RWPE2 (cell line): ENCODE measurements around the gene KRTAP10-9.

Source experiments
- ATAC-seq: fragments of 200-7000 bp; cut with Tn5 transposase; 3 replicates; pipeline ENCODE4 v1.9.1; 2021; ENCODE audit warnings: low read depth
- DNase-seq: peaks from one replicate; pipeline ENCODE4 v3.0.0-alpha.2; 2020; ENCODE audit warnings: low spot score
- H3K27ac ChIP-seq: fragments of 450-650 bp; 2 replicates; pipeline ENCODE4 v1.5.1; 2017; ENCODE audit warnings: mild to moderate bottlenecking; ENCODE audit not compliant: poor library complexity, severe bottlenecking
- H3K27me3 ChIP-seq: fragments of 250-450 bp; sonication (Bioruptor Pico); 2 replicates; pipeline ENCODE4 v1.5.1; 2021; ENCODE audit warnings: mild to moderate bottlenecking, moderate library complexity; ENCODE audit not compliant: insufficient read depth, poor library complexity, severe bottlenecking
- H3K36me3 ChIP-seq: fragments of 250-450 bp; sonication (Bioruptor Pico); 2 replicates; pipeline ENCODE4 v1.5.1; 2020; ENCODE audit warnings: low read depth, mild to moderate bottlenecking, moderate library complexity
- H3K4me1 ChIP-seq: fragments of 250-450 bp; sonication (Bioruptor Pico); 2 replicates; pipeline ENCODE4 v1.5.1; 2021; ENCODE audit warnings: mild to moderate bottlenecking, moderate library complexity; ENCODE audit not compliant: insufficient read depth, poor library complexity, severe bottlenecking
- H3K4me3 ChIP-seq: fragments of 250-450 bp; sonication (Bioruptor Pico); 2 replicates; pipeline ENCODE4 v1.5.1; 2021; ENCODE audit warnings: mild to moderate bottlenecking, moderate library complexity; ENCODE audit not compliant: severe bottlenecking
- H3K9me3 ChIP-seq: fragments of 250-450 bp; sonication (Bioruptor Pico); 2 replicates; pipeline ENCODE4 v1.5.1; 2021; ENCODE audit warnings: mild to moderate bottlenecking, moderate library complexity; ENCODE audit not compliant: severe bottlenecking
- CTCF ChIP-seq: fragments of 450-650 bp; IDR thresholded peaks from one replicate; pipeline ENCODE4 v1.5.1; 2017; ENCODE audit warnings: mild to moderate bottlenecking, moderate library complexity; ENCODE audit not compliant: poor library complexity, severe bottlenecking

The KRTAP10-9 gene

GRCh38 chr21:44592446-44593311, 34.2 kb upstream of the KRTAP10-9 start, which contains the start of gene KRTAP10-6:
Gene KRTAP10-6, minus strand, starts transcription at chr21:44592505. Its CDS starts 21 bp downstream, at chr21:44592484.
- TF ChIP-seq CTCF: no peak
- Histone ChIP-seq H3K27ac (no peak within 1 kb of the TSS), H3K27me3 (no peaks in the 10 kb centered on the region), H3K4me3 (no peak within 1 kb of the TSS), H3K4me1 (no peaks in the 10 kb centered on the region), H3K36me3 (no peaks in the 10 kb centered on the region), H3K9me3 (no peaks in the 10 kb centered on the region)
- DNase-seq (no peak), ATAC-seq (no peak)

GRCh38 chr21:44593598-44594405, 33.1 kb upstream of the KRTAP10-9 start:
- no peaks in the 10 kb centered on the region for H3K9me3 ChIP-seq
- DNase-seq: no peak
- H3K27ac ChIP-seq: no peak overlapping the region
- H3K4me3 ChIP-seq: no peak overlapping the region
- TF ChIP-seq CTCF: no peak
- no peaks in the 10 kb centered on the region for H3K36me3 ChIP-seq
- no peaks in the 10 kb centered on the region for H3K4me1 ChIP-seq
- ATAC-seq: no peak
- no peaks in the 10 kb centered on the region for H3K27me3 ChIP-seq

- TF ChIP-seq CTCF: no peak
- H3K27me3 ChIP-seq: no peaks in the 10 kb centered on the region
- H3K27ac ChIP-seq: no peak overlapping the region
- no peaks in the 10 kb centered on the region for H3K9me3 ChIP-seq
- no peak for ATAC-seq
- H3K4me3 ChIP-seq: no peak overlapping the region
- no peak for DNase-seq
- H3K4me1 ChIP-seq: no peaks in the 10 kb centered on the region
- H3K36me3 ChIP-seq: no peaks in the 10 kb centered on the region
Measured at GRCh38 chr21:44594406-44594916, 32.4 kb upstream of the KRTAP10-9 start.

GRCh38 chr21:44595524-44595923, 31.4 kb upstream of the KRTAP10-9 start:
- Histone ChIP-seq H3K27me3 (no peaks in the 10 kb centered on the region), H3K9me3 (no peaks in the 10 kb centered on the region), H3K4me3 (no peak overlapping the region), H3K36me3 (no peaks in the 10 kb centered on the region), H3K27ac (no peak overlapping the region), H3K4me1 (no peaks in the 10 kb centered on the region)
- ATAC-seq: no peak
- no peak for TF ChIP-seq CTCF
- no peak for DNase-seq
